MCF 10A (cell line): Measurements from ENCODE around the gene SHC3. TPM values are rescaled to one million over a fixed set of nuclear protein-coding genes. Genes with fewer than 3 reads are reported as not detected.

Experiments
- BruUV-seq: library from RNA; stranded (reverse); fragments of 400-500 nt; replicated peaks from 2 replicates; lab custom pipeline; 2021; lab: Mats Ljungman, UMichigan
- CTCF ChIA-PET: fragments of 300-600 bp; sonication (Branson Sonifier 250); formaldehyde crosslinking; extraction: SDS; loops from one replicate; lab custom pipeline; 2021; ENCODE audit warnings: antibody characterized with exemption, inconsistent platforms; lab: Yijun Ruan, JAX
- POLR2A ChIA-PET: fragments of 300-600, 350-650 bp; sonication (Branson Sonifier 250); formaldehyde crosslinking; extraction: SDS; loops from one replicate; lab custom pipeline; 2020; ENCODE audit warnings: antibody characterized with exemption, inconsistent platforms; lab: Yijun Ruan, JAX
- DNase-seq: peaks from one replicate; pipeline ENCODE4 v3.0.0-alpha.2; 2018; ENCODE audit not compliant: unreplicated experiment
- H3K27ac Mint-ChIP-seq: one replicate; pipeline ENCODE4 v1.8.0; 2022; ENCODE audit warnings: mild to moderate bottlenecking, low read depth, mixed read lengths; ENCODE audit not compliant: unreplicated experiment
- H3K27me3 Mint-ChIP-seq: one replicate; pipeline ENCODE4 v1.8.0; 2022; ENCODE audit warnings: mixed read lengths; ENCODE audit not compliant: insufficient read depth, unreplicated experiment
- H3K36me3 Mint-ChIP-seq: one replicate; pipeline ENCODE4 v1.8.0; 2022; ENCODE audit warnings: mild to moderate bottlenecking, moderate library complexity, mixed read lengths; ENCODE audit not compliant: insufficient read depth, unreplicated experiment
- H3K4me1 Mint-ChIP-seq: one replicate; pipeline ENCODE4 v1.8.0; 2022; ENCODE audit warnings: mixed read lengths; ENCODE audit not compliant: insufficient read depth, unreplicated experiment
- H3K4me3 Mint-ChIP-seq: one replicate; pipeline ENCODE4 v1.8.0; 2022; ENCODE audit warnings: mild to moderate bottlenecking, moderate library complexity, mixed read lengths; ENCODE audit not compliant: unreplicated experiment
- H3K9me3 Mint-ChIP-seq: one replicate; pipeline ENCODE4 v1.8.0; 2022; ENCODE audit warnings: mixed read lengths; ENCODE audit not compliant: unreplicated experiment
- CTCF ChIP-seq: fragments of 200-600 bp; IDR thresholded peaks from one replicate; pipeline ENCODE4 v1.8.0; 2022; ENCODE audit warnings: antibody characterized with exemption, mild to moderate bottlenecking; ENCODE audit not compliant: unreplicated experiment
- intact Hi-C: fragments of 100-400 bp; cut with micrococcal nuclease; formaldehyde crosslinking; loops from 2 replicates; pipeline ENCODE4 v1.14.1; 2022
- total RNA-seq: library from RNA; stranded (reverse); gene quantifications from 2 replicates; pipeline ENCODE4 v1.2.3, GENCODE V29; 2022

SHC3 gene
- total RNA-seq, 1 experiment from 2014 or later, result 0.02 TPM

- BruUV-seq, result no TSS peak
- ChIA-PET CTCF (interaction anchor here (0.7 to 0.8 kb wide), 2 partner anchors 15 to 24 kb away, joined by 3 to 5 read pairs; no protein-coding TSS in a partner anchor), POLR2A (no interaction called here)
- no peaks in the 10 kb centered on the region for H3K9me3 Mint-ChIP-seq
- intact Hi-C loops, result no loop called here
- TF ChIP-seq CTCF, result no peak
- H3K27me3 Mint-ChIP-seq, result no peaks in the 10 kb centered on the region
- H3K4me3 Mint-ChIP-seq, result no peak overlapping the region
- H3K36me3 Mint-ChIP-seq, result no peaks in the 10 kb centered on the region
- no peaks in the 10 kb centered on the region for H3K4me1 Mint-ChIP-seq
- no peak for DNase-seq
- H3K27ac Mint-ChIP-seq, result no peak overlapping the region
These were observed 201.7 kb downstream of the SHC3 start for GRCh38 chr9:88976890-88977257.

GRCh38 chr9:88975966-88976889 is 202.4 kb downstream of the SHC3 start:
- no TSS peak for BruUV-seq
- no peak overlapping the region for H3K4me3 Mint-ChIP-seq
- POLR2A ChIA-PET, result no interaction called here
- H3K27me3 Mint-ChIP-seq, result no peaks in the 10 kb centered on the region
- no peak overlapping the region for H3K27ac Mint-ChIP-seq
- no peak for TF ChIP-seq CTCF
- no peaks in the 10 kb centered on the region for H3K4me1 Mint-ChIP-seq
- intact Hi-C loops, result no loop called here
- CTCF ChIA-PET, result interaction anchor here (0.6 to 0.7 kb wide), 3 partner anchors 10 to 1017 kb away, joined by 3 read pairs; no protein-coding TSS in a partner anchor
- no peak for DNase-seq
- no peaks in the 10 kb centered on the region for H3K36me3 Mint-ChIP-seq
- H3K9me3 Mint-ChIP-seq, result no peaks in the 10 kb centered on the region

- no peaks in the 10 kb centered on the region for H3K9me3 Mint-ChIP-seq
- ChIA-PET CTCF (no interaction called here), POLR2A (no interaction called here)
- no peak for TF ChIP-seq CTCF
- no peaks in the 10 kb centered on the region for H3K27me3 Mint-ChIP-seq
- no peak overlapping the region for H3K27ac Mint-ChIP-seq
- intact Hi-C loops, result no loop called here
- H3K4me3 Mint-ChIP-seq, result no peak overlapping the region
- H3K4me1 Mint-ChIP-seq, result peaks cover 3% of the 10 kb centered on the region
- BruUV-seq, result no TSS peak
- DNase-seq, result no peak
- H3K36me3 Mint-ChIP-seq, result no peaks in the 10 kb centered on the region
These were observed 204.0 kb downstream of the SHC3 start for GRCh38 chr9:88974641-88975040.

GRCh38 chr9:88973281-88974045 is 205.2 kb downstream of the SHC3 start:
- BruUV-seq, result no TSS peak
- POLR2A ChIA-PET, result interaction anchor here (0.6 kb wide), 1 partner anchor 897 kb away, joined by 3 read pairs; no protein-coding TSS in a partner anchor
- intact Hi-C loops, result no loop called here
- Mint-ChIP-seq H3K9me3 (no peaks in the 10 kb centered on the region), H3K27ac (no peak overlapping the region), H3K4me1 (peaks cover 5% of the 10 kb centered on the region), H3K36me3 (no peaks in the 10 kb centered on the region), H3K4me3 (no peak overlapping the region), H3K27me3 (no peaks in the 10 kb centered on the region)
- no peak for DNase-seq
- CTCF ChIA-PET, result no interaction called here
- TF ChIP-seq CTCF, result no peak
